ENCODE results near the gene TNFSF9.
"Not testable (repeated sequence)": the region's sequence is repeated elsewhere in the genome, so short reads cannot be mapped to it uniquely, and the experiment has no call there.

The TNFSF9 gene

GRCh38 chr19:6573350-6573749, 42.5 kb downstream of the TNFSF9 start:
- DNase-seq = no peak

GRCh38 chr19:6576869-6577475, 46.1 kb downstream of the TNFSF9 start:
- DNase-seq = no peak

GRCh38 chr19:6577476-6578125, 46.8 kb downstream of the TNFSF9 start:
- no peak for DNase-seq

- no peak for DNase-seq
Measured at GRCh38 chr19:6579450-6580178, 48.8 kb downstream of the TNFSF9 start.

- DNase-seq = no peak
Measured at GRCh38 chr19:6580313-6580712, 49.5 kb downstream of the TNFSF9 start.

- DNase-seq = not testable (repeated sequence)
Measured at GRCh38 chr19:6582515-6583484, 52.0 kb downstream of the TNFSF9 start.
